GM18519 (cell line): ENCODE results near the gene SPATA13.

ENCODE experiments used
- ATAC-seq: cut with Tn5 transposase; IDR thresholded peaks from one replicate; pipeline ENCODE4 v1.9.1; 2021; ENCODE audit warnings: mild to moderate bottlenecking, moderate library complexity; ENCODE audit not compliant: unreplicated experiment, low FRiP score

The SPATA13 gene

DNA sequence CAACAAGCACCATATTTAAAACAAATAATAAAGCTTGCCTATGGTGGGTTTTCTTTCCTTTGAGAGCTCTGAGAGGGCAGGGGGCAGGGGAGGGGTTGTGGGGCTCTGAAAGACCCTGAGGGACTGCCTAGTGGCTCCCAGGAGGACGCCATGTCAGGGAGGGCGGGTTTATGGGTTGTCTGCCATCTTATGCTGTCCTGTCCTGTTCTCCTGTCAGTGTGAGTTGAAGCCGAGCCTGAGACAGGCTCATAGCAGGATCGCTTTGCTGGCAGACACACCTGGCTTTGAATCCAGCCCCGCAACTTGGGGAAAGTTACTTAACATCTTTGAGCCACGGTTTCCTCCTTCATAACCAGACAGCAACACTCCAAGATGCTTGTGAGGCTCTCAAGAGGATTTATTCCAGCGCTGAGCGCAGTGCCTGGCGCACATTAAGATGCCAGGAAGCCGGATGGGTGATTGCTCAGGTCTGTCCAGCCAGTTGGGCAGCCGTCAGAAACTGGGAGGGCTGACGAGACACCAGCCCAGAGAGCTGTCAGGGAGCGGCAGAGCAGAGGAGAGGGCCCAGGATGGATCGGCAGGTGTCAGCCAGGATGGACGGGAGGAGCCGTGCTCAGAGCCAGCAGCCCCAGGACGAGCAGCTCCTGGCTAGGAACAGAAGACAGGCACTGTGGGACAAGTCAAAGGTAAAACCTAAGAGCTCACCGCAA lies 112.1 kb downstream of the SPATA13 start:
- ATAC-seq, result no peak

DNA sequence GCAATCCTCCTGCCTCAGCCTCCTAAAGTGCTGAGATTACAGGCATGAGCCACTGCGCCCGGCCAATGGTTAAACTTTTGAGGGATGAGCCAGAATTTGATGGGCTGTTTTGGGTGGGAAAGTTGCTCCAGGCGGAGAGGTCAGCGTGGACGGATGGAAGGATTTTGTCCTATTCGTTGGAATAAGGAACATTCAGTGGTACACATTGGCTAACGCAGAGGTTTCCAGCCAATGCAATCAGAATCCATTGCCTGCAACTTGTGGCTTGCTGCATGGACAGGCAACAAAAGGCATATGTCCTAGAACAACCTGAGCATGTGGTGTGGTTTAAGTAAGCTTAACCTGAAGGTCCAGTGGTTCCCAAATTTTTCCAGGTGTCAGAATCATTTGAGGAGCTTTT lies 113.4 kb downstream of the SPATA13 start:
- ATAC-seq, result no peak

DNA sequence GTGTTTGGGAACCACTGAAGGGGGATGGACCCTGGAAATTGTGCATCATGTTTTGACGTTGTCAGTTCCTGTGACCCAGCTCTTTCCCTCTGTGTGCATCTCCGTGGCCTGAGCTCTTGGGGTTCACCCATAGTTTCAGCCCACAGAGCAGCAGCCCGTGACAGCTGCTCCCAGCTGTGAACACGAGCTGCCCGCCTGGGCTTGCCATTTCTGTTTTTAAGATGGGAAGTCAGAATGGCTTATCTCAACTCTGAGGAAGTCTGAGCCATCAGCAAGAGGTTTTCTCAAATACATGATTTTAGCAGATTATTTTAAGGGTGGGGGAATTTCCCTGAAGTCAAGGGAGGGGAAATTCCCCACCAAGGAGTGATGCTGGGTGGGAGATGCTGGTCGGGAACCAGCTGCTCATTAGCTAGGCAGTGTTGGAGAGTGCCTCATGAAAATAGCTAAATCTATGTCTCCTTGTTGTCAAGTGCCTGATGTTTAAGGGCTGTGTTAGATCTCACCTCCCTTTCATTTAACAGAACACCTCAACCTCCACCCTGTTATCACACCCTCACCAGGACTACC lies 114.0 kb downstream of the SPATA13 start:
- peak; percentile 60 for ATAC-seq

DNA sequence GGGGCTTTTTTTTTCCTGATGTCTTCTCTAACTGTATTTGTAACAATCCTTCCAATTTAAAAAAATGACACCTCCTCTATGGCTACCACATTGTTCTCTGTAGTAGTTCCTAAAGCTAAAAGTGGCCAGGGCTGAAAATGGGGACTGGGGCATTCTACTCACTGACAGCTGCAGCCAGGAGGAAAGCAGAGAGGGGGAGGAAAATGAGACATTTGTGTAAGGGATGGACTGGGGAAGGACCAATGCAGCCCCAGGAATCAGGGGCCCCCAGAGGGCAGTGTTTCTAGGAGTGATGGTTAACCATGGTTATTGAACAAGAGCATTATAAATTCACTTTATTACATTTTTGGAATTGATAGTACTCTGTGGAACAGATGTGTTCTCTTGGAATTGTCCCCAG lies 114.5 kb downstream of the SPATA13 start:
- ATAC-seq, result no peak

DNA sequence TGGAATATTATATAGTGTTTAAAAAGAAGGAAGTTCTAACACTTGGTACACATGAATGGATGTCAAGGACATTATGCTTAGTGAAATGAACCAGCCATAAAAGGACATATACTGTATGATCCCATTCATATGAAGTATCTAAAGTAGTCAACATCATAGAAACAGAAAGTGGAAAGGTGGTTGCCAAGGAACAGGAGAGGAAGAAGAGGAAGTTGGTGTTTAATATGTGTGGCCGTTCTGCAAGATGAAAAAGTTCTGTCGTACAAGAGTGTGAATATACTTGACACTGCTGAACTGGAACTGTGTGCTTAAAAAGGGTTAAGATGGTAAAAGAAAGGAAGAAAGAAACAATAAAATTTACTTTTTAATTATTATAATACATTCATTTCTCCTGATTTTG lies 115.8 kb downstream of the SPATA13 start:
- no peak for ATAC-seq

DNA sequence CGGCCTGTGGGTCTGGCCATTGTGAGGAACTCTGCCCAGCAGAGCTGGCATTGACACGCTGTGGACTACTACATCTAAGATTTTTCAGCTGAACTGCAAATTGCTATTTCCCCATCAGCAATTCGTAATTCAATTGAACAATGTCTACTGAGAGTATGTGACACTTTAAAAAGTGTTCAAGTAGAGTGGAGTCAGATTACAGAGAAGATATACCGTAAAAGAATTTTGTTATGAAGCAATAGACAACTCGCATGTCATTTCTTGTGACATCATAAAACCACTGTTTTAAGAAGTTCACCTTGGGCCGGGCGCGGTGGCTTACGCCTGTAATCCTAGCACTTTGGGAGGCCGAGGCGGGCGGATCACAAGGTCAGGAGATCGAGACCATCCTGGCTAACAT lies 116.3 kb downstream of the SPATA13 start:
- ATAC-seq, result no peak

DNA sequence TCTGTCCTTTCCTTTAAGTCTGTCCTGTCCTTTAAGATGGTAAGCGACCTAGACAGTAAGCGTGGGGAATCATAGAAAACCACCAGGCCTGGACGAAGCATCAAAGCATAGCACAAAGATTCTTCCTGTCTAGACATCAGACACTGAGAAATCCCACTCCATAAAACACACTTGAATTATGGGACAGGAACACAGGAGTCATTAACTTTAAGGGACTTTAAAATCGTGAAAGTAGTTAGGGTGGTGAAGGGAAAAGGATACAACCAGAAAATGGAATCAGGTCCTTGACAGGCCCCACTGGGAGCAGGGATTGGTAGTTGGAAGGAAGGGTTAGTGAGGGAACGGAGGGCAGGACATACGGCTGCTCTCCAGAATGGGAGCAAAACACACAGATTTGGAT lies 117.2 kb downstream of the SPATA13 start:
- ATAC-seq, result no peak

DNA sequence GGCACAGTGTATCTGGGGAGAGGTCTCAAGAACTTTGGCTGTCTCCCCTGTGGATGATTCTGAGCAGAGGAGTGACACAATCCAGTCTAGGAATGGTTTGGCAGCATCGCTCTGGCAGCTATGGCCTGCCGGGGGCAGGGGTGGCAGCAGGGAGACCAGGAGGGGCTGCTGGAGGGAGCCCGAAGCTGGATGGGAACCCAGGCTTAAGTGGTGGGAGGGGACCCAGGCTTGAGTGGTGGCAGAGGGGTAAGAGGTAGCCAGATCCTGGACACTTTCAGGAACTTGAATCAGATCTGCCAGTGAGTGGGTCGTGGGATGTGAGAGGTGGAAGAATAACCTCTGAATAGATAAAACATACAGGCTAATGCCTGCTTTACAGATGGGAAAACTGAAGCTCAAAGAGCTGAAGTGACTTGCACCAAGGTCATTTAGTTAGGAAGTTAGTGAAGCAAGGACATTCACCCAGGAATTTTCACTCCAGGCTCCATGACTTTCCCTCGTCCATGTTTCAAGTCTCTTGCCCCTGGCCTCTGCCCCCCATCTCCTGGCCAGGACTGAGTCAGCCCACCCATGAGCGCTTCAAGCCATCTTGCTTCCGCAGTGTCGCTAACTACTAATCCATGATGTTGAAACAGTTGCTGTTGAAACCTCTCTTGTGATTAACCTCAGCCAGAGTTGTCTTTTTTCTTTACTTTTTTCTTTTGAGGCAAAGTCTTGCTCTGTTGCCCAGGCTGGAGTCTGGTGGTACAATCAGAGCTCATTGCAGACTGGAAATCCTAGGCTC lies 119.0 kb downstream of the SPATA13 start:
- ATAC-seq, result no peak

DNA sequence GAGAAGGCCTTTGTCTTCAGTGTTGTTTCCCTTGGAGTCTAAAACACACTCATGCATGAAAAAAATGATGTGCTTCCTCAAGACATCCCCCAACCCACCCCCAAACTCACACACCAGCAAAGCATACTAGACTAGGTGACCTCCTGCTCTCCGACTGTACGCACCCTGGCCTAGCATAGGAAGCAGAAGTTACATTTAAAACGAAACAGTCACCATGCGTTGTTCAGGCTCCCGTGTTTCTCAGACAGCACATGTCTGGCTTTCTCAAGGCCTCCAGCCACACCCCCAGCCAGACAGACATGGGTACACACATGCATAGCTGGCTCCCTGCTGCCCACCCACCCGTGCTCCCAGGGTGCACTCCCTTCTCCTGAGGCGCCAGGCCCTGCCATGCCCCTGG lies 120.2 kb downstream of the SPATA13 start:
- no peak for ATAC-seq

DNA sequence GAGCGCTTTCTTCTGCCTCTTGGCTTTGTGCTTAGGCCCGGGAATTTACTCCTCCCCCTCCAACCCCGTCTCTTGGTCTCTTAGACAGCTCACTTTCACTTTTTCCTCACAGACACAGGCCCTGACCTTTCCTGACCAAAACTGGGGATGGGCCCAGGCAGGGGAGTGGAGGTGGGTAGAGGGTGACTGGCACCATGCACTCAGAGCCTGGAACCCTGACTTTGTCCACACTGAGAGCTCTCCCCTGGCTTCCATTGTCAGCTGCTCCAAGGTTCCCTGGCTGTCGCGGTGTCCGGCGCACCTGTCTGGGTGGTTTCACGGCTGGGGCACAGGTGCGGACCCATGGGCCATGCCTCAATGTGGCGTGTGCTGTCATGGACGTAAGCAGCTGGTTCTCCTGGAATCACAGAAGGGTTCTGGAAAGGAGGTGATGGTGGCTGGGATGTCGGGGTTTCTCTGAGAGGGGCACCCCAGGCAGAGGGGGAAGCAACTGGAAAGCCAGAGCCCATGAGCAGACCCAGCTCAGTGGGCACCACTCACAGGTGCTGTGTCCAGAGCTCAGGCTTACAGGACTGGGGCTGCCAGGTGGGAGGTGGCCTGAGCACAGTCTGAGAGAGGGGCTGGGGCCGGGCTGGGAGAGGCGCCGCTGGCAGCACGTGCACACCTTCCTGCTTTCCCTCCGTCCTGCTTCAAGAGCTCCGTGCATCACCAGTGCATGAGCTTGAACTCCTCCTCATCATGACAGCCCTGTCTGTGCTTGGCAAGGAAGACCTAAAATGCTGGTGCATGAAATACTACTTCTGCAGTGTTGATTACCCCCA lies 120.9 kb downstream of the SPATA13 start:
- ATAC-seq, result no peak

DNA sequence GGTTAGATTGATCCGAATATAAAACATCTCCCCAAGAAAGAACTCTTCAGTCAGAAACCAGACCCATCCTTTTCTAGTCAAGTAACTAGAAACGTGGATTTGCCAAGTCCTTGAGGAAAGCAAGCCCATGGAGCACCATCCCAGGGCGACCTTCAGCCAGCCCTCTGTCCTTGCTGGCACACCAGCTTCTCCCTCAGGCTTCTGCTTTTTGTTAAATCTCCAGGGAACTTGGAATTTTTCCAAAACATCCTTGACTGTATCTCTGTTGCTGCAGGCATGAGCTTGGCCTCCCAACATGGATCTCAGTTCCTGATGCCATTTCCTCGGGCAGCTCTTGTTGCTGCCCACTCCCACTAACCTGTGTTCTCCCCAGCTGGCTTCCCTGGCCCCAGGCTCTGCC lies 121.7 kb downstream of the SPATA13 start:
- ATAC-seq, result no peak

DNA sequence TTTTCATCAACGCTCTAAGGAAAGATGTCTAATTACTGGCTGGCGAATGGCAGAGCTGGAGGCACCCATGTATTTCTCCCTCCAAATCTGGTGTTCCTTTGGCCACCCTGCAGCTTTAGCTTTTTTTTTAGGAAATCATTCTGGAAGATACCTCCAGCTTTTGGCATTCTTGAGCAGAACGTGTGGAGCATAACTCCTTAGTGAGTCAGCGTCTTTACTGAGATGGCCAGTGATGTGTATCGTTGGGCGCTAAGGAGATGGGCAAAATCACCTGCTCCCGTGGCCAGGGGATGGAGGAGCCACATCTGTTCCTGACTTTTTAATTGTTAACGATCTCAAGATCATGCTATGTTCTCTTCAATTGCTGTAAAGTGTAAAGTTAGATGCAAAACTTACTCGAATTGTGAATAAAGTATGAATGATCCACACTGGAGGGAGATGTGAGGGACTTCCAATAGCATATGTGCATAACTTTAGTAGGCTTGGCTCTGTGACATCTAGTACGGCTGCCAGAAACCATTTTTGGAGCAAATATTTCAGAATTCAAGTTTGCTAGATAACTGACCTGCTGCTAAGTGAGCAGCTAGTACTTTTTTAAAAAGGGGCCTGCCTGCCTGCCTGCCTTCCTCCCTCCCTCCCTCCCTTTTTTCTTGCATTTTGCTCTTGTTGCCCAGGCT lies 124.5 kb downstream of the SPATA13 start:
- ATAC-seq, result no peak

DNA sequence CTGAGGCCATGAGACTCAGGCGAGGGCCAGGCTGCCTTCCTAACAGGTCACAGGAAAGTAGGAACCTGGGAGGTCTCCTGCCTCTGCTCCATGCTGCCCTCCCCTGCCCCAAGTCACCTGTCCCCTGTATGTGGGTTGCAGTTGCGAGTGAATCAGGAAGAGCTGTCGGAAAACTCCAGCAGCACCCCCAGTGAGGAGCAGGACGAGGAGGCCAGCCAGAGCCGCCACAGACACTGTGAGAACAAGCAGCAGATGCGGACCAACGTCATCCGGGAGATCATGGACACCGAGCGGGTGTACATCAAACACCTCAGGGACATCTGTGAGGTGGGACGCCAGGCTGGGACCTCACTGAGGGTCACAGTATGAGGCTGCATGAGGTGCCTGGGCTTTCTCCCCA lies 126.1 kb downstream of the SPATA13 start:
- ATAC-seq, result no peak

DNA sequence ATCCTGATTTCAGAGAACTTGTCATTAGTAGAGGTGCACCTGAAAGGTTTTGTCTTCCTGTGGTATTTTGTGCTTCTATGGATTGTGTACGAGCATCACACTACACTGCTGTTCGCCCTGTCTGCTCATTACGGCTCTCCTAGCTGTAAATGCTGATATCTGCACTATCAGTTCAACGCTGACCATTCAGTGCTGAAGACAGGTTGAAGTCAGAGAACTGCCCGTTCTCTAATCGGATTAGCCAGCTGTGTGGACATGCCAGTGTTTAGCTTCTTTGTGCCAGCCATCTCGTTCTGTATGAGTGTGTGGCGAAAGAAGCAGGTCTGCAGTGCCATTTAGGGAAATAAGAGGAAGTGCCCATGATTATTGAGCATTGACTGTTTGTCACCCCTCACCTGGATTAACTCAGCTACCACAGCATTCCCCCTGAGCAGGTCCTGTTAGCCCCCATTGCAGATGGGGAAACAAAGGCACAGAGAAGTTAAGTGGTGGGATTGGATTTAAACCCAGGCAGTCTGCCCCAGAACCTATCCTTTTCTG lies 127.3 kb downstream of the SPATA13 start:
- no peak for ATAC-seq

DNA sequence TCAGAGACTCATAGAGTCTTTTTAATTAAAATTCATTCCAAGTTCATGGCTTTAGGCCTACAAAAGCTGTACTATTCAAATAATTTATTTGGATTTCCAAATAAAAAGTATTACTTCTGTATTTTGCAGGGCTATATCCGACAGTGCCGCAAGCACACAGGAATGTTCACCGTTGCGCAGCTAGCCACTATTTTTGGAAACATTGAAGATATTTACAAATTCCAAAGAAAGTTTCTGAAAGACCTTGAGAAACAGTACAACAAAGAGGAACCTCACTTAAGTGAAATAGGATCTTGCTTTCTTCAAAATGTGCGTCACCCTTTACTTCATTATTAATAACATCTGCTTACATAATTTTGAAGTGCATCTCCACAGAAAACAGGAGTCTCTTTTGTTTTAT lies 128.3 kb downstream of the SPATA13 start:
- no peak for ATAC-seq

DNA sequence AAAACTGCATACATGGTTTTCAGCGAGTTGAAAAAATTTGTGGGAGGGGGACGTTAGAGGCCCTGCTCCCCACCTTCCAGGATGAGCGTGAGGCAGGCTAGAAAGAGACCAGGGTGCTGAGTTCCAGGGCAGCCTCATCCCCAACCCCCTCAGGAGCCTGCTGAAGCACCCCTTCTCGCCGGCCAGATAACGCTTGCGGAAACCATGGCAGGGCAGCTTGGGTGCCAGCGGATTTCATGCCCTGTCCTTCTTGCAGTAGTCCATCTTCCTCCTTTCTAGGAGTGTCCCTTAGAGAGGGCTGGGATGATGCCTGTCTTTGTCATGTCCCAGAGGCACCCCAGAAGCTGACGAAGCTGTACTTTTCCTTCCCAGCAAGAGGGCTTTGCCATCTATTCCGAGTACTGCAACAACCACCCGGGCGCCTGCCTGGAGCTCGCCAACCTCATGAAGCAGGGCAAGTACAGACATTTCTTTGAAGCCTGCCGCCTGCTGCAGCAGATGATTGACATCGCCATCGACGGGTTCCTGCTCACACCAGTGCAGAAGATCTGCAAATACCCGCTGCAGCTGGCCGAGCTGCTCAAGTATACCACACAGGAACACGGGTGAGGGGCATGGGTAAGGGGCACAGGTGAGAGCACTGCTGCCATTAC lies 129.9 kb downstream of the SPATA13 start:
- no peak for ATAC-seq

DNA sequence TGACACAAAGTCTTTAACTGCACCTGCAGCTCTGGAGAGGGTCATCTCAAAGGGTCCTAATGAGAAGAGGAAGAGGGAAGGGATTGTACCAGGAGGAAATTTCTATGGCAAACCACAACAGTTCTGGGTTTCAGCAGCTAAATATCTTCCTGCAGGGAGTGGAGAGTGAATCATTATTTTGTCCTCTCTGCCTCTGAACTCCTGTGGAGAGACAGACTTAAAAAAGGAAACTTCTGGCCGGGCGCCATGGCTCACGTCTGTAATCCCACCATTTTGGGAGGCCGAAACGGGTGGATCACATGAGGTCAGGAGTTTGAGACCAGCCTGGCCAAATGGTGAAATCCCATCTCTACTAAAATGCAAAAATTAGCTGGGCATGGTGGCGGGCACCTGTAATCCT lies 132.0 kb downstream of the SPATA13 start:
- ATAC-seq, result no peak

DNA sequence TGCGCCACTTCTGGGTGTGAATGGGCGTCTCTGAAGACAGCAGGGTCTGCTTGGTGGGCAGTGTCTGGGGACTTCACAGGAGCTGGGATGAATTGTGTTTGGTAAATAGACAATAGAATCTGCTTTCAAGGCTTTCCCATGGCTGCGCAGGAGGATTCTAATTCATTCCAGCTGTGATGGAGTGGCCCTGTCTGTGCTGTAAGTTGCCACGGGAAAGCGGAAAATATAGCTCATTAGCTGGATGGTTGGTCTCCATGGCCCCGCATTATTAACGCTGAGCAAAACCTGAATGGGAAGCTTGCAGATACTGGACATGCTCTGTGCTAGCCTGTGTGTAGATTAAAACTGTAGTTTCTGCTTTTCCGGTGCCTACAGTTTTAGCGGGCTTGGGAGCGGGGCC lies 133.2 kb downstream of the SPATA13 start:
- ATAC-seq, result no peak

DNA sequence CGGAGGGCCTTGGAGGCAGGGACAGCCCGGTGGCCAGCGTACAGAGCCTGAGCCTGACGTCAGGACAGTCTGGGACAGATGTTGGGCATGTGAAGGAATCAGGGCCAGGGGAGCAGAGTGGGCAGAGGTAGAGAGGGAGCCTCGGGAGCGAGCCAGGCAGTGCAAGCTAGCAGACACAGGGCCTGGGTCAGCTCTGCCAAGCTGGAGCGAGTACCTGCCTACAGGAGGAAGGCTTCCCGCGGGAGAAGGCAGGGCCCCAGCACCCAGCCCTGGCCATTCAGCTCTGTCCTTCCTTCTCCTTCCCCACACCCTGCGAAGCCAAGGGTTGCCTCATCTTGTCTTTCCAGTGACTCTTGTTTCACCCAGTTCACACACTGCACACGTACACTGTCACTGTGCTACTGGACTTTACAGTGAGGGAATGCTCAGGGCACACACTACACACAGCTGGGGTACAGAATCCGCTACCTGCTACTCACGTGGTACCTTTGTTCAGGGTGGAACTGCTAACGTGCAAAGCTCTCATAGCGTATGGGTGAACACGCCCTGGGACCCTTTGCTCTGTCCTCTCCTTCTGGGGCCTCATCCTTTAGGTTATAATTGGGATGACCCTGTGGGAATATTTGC lies 139.1 kb downstream of the SPATA13 start:
- no peak for ATAC-seq
